Measurements from ENCODE around the gene RP2.

Gene RP2

DNA sequence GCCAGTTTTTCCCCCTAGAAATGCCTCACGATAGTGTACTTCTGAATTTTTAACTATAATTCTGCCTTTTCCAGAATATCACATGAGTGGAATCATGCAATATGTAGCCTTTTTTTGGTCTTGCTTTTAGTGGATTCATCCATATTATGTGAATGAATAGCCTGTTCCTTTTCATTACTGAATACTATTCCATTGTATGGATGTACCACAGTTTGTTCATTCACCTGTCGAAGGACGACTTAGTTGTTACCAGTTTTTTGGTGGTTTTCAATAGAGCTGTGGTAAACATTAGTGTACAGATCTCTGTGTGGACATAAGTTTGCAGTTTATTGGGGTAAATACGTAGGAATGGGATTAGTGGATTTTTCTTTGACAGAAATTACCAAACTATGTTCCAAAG is 83.4 kb downstream of the RP2 start:
- DNase-seq (ENCODE audit: low read depth): no peak

DNA sequence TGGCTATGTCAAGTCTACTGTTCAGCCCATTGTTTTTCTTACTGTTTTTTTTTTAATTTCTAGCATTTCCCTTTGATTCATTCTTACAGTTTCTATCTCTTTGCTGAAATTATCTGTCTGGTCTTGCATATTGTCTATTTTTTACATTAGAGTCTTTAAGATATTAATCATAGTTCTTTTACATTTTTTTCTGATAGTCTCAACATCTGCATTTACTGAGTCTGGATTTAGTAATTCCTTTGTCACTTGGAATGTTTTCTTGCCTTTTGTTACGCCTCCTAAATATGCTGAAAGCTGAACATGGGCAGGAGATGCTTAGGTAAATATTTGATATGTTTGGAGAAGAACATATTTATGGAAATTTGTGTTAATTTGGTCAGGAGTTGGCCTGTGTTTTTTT is 85.8 kb downstream of the RP2 start:
- DNase-seq (ENCODE audit: low read depth): no peak

DNA sequence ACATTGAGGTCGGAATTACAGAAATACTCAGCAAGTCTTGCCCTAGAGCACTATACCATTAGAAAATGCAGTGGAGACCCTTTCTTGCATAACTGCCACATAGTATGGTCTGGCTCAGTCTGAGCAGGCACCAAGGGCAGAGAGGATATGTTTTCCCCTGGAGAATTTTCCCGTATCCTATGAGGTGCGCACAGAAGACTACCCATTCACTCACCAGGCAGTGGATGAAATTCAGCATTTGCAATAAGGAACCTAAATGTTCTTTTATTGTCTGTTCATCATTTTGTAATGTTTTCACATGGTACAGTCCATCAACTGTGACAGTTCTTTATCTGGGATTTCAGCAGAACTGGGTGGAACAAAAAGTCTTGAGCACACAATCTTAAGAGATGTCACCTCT is 90.9 kb downstream of the RP2 start:
- no peak for DNase-seq (ENCODE audit: low read depth)

- no peak for DNase-seq (ENCODE audit: low read depth)
These were observed 92.8 kb downstream of the RP2 start for GRCh38 chrX:46929439-46930261.
